Testis (tissue), 3 donors: ENCODE measurements around the gene AGAP1. TPM values are rescaled to one million over a fixed set of nuclear protein-coding genes. Genes with fewer than 3 reads are reported as not detected.

Experiments used
- DNase-seq: peaks from one replicate; pipeline ENCODE4 v3.0.0-alpha.2; 2019
- H3K27ac ChIP-seq, 2 donors: fragments of 200-600 bp; sonication (generic); one replicate each; pipeline ENCODE4 v1.5.1; 2019
- H3K27me3 ChIP-seq: fragments of 200-600 bp; sonication (generic); one replicate; pipeline ENCODE4 v1.5.1; 2019
- H3K36me3 ChIP-seq: fragments of 200-600 bp; sonication (generic); one replicate; pipeline ENCODE4 v1.5.1; 2017; ENCODE audit warnings: low read depth; ENCODE audit errors: missing control alignments
- H3K4me1 ChIP-seq: fragments of 200-600 bp; sonication (generic); one replicate; pipeline ENCODE4 v1.5.1; 2019
- H3K4me3 ChIP-seq, 2 donors: fragments of 200-600 bp; sonication (generic); one replicate each; pipeline ENCODE4 v1.5.1; 2017 to 2019
- H3K9me3 ChIP-seq: fragments of 200-600 bp; sonication (generic); one replicate; pipeline ENCODE4 v1.5.1; 2017
- CTCF ChIP-seq, 3 experiments: fragments of 450-650 bp in 2 of 3; fragments of 200-600 bp in 1 of 3; sonication (generic) in 1 of 3; IDR thresholded peaks; one replicate each; pipeline ENCODE4 v1.5.1; 2016 to 2019; ENCODE audit warnings: antibody characterized with exemption in 3 of 3, mild to moderate bottlenecking in 2 of 3, moderate library complexity in 1 of 3
- POLR2A ChIP-seq: fragments of 450-650 bp; IDR thresholded peaks from one replicate; pipeline ENCODE4 v1.6.1; 2017; ENCODE audit warnings: antibody characterized with exemption, mild to moderate bottlenecking, moderate library complexity
- WGBS, 2 donors: methylation state at CpG; one replicate each; pipeline ENCODE4 v1.1.5; 2018; 5-methylcytosine and 5-hydroxymethylcytosine counted together
- intact Hi-C: fragments of 100-400 bp; cut with DNase I; formaldehyde crosslinking; loops from one replicate; pipeline ENCODE4 v1.15.1; 2023; ENCODE audit warnings: low total_unique reads
- polyA plus RNA-seq: library from polyadenylated mRNA; stranded (reverse); fragments of 350-450 nt; fragmentation: Illumina TruSeq; extraction: RNeasy Lipid Tissue Mini Kit (QIAGEN cat#74804); gene quantifications from one replicate; pipeline ENCODE4 v1.2.3, GENCODE V29; 2014; ENCODE audit warnings: low read depth, low replicate concordance; ENCODE audit not compliant: insufficient read depth
- total RNA-seq, 2 donors: library from RNA; depleted of rRNA; stranded (reverse); fragments of >200 nt; gene quantifications; one replicate each; pipeline ENCODE4 v1.2.3, GENCODE V29; 2016

Gene AGAP1
- total and polyA plus RNA-seq, 3 donors from 2014 or later = 21.4 to 45.5 (median 40.7) TPM

DNA sequence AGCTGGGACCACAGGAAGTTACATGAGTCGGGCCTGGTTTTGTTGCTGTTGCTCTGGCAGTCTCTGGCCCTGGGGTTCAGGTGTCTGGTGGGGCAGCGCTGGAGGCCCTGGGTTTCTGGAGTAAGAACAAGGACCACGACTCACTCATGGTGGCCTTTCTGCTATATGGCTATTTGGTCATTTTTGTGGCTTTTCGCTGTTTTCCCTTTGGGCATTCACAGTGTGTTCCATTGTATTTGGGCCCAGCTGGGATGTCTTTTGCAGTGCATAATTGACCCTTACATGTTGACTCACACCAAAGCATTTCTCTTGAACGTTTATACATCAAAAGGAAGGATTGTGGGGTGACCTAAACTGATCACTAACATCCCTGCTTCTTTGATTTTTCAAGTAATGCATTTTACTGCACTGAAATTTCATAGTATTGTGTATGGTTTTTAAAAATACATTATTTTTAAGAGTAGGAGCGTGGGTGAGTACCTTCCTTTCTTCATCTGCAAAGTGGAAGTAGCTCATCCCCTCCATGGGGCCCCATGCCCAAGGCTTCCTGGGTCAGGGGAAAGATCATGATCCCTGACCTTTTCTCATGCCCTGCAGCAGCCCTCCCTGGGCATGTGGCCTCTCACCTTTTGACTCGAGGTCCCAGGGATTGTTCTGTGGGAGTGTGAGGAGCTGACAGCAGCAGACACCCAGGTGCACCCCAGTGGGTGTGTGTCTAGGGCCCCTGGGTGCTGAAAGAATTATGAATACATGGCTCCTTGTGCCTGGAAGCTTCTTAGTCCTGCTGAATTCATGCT lies 225.5 kb downstream of the AGAP1 start:
- WGBS, 2 donors = 87 to 90% methylated on average over 7 of the region's 7 CpGs

DNA sequence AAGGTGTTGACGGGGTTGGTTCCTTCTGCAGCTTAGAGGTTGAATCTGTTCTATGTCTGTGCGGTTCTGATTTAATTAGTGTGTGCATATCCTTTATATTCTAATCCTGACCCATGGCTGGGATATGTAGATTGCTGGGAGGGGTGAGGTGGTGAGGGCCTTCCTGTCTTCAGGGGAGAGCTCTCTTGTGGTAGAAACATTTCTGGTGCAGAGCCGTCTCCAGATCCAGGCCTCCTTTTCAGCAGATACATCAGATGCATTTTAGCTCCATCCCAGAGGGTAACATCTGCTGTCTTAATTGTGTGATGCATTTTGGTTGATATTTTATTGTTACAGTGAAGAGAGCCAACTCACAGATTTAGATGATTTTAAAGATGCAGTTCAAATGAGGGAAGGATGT lies 227.8 kb downstream of the AGAP1 start:
- no peak overlapping the region for H3K27ac ChIP-seq
- WGBS, 2 donors = 81 to 96% methylated on average over 3 of the region's 3 CpGs
- H3K27me3 ChIP-seq = no peaks in the 10 kb centered on the region
- no peak overlapping the region for H3K4me3 ChIP-seq
- TF ChIP-seq CTCF (IDR thresholded peaks at IDR 0.05) (no peak), POLR2A (no peak)
- H3K4me1 ChIP-seq = peaks cover 4% of the 10 kb centered on the region
- H3K36me3 ChIP-seq = no peaks in the 10 kb centered on the region
- intact Hi-C loops = no loop called here
- no peaks in the 10 kb centered on the region for H3K9me3 ChIP-seq
- DNase-seq = no peak

More for the DNA sequence above, 225.5 kb downstream of the AGAP1 start:
- H3K4me1 ChIP-seq = peaks cover 12% of the 10 kb centered on the region
- no peaks in the 10 kb centered on the region for H3K36me3 ChIP-seq
- no peak for TF ChIP-seq POLR2A
- no peak for TF ChIP-seq CTCF (IDR thresholded peaks at IDR 0.05)
- no peak overlapping the region for H3K27ac ChIP-seq
- DNase-seq = no peak
- no peak overlapping the region for H3K4me3 ChIP-seq
- no peaks in the 10 kb centered on the region for H3K27me3 ChIP-seq
- H3K9me3 ChIP-seq = no peaks in the 10 kb centered on the region
- intact Hi-C loops = no loop called here

GRCh38 chr2:235722869-235723268 lies 229.0 kb downstream of the AGAP1 start:
- Histone ChIP-seq H3K4me3 (no peak overlapping the region), H3K9me3 (no peaks in the 10 kb centered on the region), H3K27me3 (no peaks in the 10 kb centered on the region), H3K27ac (no peak overlapping the region), H3K4me1 (peaks cover 4% of the 10 kb centered on the region), H3K36me3 (no peaks in the 10 kb centered on the region)
- TF ChIP-seq CTCF (IDR thresholded peaks at IDR 0.05) (no peak), POLR2A (no peak)
- no peak for DNase-seq
- 86 to 97% methylated on average over 7 of the region's 7 CpGs for WGBS, 2 donors
- intact Hi-C loops = no loop called here

- TF ChIP-seq CTCF (IDR thresholded peaks at IDR 0.05) = no peak
- TF ChIP-seq POLR2A = no peak
- Histone ChIP-seq H3K27ac (no peak overlapping the region), H3K4me3 (no peak overlapping the region), H3K27me3 (no peaks in the 10 kb centered on the region), H3K4me1 (peaks cover 4% of the 10 kb centered on the region), H3K36me3 (no peaks in the 10 kb centered on the region), H3K9me3 (no peaks in the 10 kb centered on the region)
- no peak for DNase-seq
- intact Hi-C loops = no loop called here
- 97 to 98% methylated on average over 4 to 6 of the region's 6 CpGs for WGBS, 2 donors
These were observed 229.5 kb downstream of the AGAP1 start for GRCh38 chr2:235723371-235723770.
